T-helper 2 cell treated with Interferon-gamma antibody and Interleukin-4, amounts not matched to agents 100 ng/mL and 5 ng/mL, for 36 hours (primary cell): ENCODE measurements around the gene LIMS2. TPM values are rescaled to one million over a fixed set of nuclear protein-coding genes. Genes with fewer than 3 reads are reported as not detected.

Source experiments
- intact Hi-C: fragments of 100-400 bp; cut with micrococcal nuclease; formaldehyde crosslinking; loops from one replicate; pipeline ENCODE4 v1.15.1; 2023
- total RNA-seq: library from RNA; stranded (reverse); gene quantifications from 2 replicates; pipeline ENCODE4 v1.2.3, GENCODE V29; 2022

Gene LIMS2
- total RNA-seq, 1 donor from 2014 or later, result 24.2 TPM

GRCh38 chr2:127647242-127648190 is 27.8 kb downstream of the LIMS2 start:
- intact Hi-C loops, result loop anchor here (5.0 to 10.0 kb wide), 3 partner anchors 55 to 450 kb away; partner anchors contain the start of gene SFT2D3

GRCh38 chr2:127646487-127647241 is 28.7 kb downstream of the LIMS2 start:
- intact Hi-C loops, result loop anchor here (5.0 to 10.0 kb wide), 3 partner anchors 56 to 449 kb away; partner anchors contain the start of gene SFT2D3

GRCh38 chr2:127645395-127646291 is 29.7 kb downstream of the LIMS2 start, which contains the start of gene GPR17:
TSS of gene GPR17 (plus strand) at chr2:127646153. CDS start at chr2:127650736, 4,583 bp downstream.
- intact Hi-C loops, result loop anchor here (5.0 to 10.0 kb wide), 3 partner anchors 57 to 448 kb away; partner anchors contain the start of gene SFT2D3

- intact Hi-C loops, result loop anchor here (5.0 to 10.0 kb wide), 3 partner anchors 57 to 448 kb away; partner anchors contain the start of gene SFT2D3
Measured at GRCh38 chr2:127645026-127645394, 30.3 kb downstream of the LIMS2 start.

GRCh38 chr2:127644066-127645025 is 31.0 kb downstream of the LIMS2 start:
- intact Hi-C loops, result loop anchor here (5.0 to 10.0 kb wide), 3 partner anchors 58 to 447 kb away; partner anchors contain the start of gene SFT2D3

- intact Hi-C loops, result loop anchor here (10.0 kb wide), 1 partner anchor 219 kb away; no protein-coding TSS in a partner anchor
Measured at GRCh38 chr2:127643439-127644065, 31.8 kb downstream of the LIMS2 start.

GRCh38 chr2:127642706-127643438 is 32.5 kb downstream of the LIMS2 start:
- intact Hi-C loops, result loop anchor here (10.0 kb wide), 1 partner anchor 218 kb away; no protein-coding TSS in a partner anchor

- intact Hi-C loops, result loop anchor here (10.0 kb wide), 1 partner anchor 217 kb away; no protein-coding TSS in a partner anchor
Measured at GRCh38 chr2:127641846-127642507, 33.4 kb downstream of the LIMS2 start.

GRCh38 chr2:127641133-127641532 is 34.2 kb downstream of the LIMS2 start:
- intact Hi-C loops, result loop anchor here (10.0 kb wide), 1 partner anchor 216 kb away; no protein-coding TSS in a partner anchor

GRCh38 chr2:127640082-127641072 is 35.0 kb downstream of the LIMS2 start:
- intact Hi-C loops, result loop anchor here (10.0 kb wide), 1 partner anchor 216 kb away; no protein-coding TSS in a partner anchor

GRCh38 chr2:127639111-127639474 is 36.2 kb downstream of the LIMS2 start:
- intact Hi-C loops, result no loop called here

- intact Hi-C loops, result no loop called here
Measured at GRCh38 chr2:127638361-127639110, 36.8 kb downstream of the LIMS2 start.

GRCh38 chr2:127637725-127638252 is 37.5 kb downstream of the LIMS2 start:
- intact Hi-C loops, result no loop called here

GRCh38 chr2:127637236-127637630 is 38.1 kb downstream of the LIMS2 start:
- intact Hi-C loops, result no loop called here
